Measurements from ENCODE around the gene HIKESHI.

DNA sequence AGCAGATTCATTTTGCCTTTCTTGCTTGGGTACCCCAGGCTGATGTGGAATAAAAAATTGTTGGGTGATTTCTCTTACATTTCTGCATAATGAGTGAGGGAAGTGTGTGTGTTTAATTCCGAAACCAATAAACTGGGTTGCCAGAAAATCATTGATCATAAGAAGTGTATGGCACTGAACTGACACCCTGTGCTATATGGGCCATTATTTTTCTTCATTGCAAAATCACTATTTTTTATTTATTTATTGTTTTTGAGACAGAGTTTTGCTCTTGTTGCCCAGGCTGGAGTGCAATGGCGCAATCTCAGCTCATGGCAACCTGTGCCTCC, 14.6 kb upstream of the HIKESHI start:
- TF ChIP-seq EZH2phosphoT487 (IDR thresholded peaks at IDR 0.05; ENCODE audit: insufficient read depth, low read depth) (no peak), EZH2 (IDR thresholded peaks at IDR 0.05; ENCODE audit: insufficient read depth, poor library complexity, severe bottlenecking) (no peak)

All from GM23248 (cell line).